Measurements from ENCODE around the gene DAPK3.

- TF ChIP-seq ZFP30 (CRISPR knock-in tag; IDR thresholded peaks at IDR 0.05) (no peak), POU6F1 (CRISPR knock-in tag; IDR thresholded peaks at IDR 0.05; ENCODE audit: borderline replicate concordance, low read depth) (no peak), GLIS3 (CRISPR knock-in tag; IDR thresholded peaks at IDR 0.05) (no peak), ZNF70 (CRISPR knock-in tag; IDR thresholded peaks at IDR 0.05) (no peak), SNAI2 (CRISPR knock-in tag; IDR thresholded peaks at IDR 0.05) (no peak)
Observed at GRCh38 chr19:3964256-3965194, 6.4 kb downstream of the DAPK3 start.
